ENCODE measurements around the gene LNX2.

The LNX2 gene

DNA sequence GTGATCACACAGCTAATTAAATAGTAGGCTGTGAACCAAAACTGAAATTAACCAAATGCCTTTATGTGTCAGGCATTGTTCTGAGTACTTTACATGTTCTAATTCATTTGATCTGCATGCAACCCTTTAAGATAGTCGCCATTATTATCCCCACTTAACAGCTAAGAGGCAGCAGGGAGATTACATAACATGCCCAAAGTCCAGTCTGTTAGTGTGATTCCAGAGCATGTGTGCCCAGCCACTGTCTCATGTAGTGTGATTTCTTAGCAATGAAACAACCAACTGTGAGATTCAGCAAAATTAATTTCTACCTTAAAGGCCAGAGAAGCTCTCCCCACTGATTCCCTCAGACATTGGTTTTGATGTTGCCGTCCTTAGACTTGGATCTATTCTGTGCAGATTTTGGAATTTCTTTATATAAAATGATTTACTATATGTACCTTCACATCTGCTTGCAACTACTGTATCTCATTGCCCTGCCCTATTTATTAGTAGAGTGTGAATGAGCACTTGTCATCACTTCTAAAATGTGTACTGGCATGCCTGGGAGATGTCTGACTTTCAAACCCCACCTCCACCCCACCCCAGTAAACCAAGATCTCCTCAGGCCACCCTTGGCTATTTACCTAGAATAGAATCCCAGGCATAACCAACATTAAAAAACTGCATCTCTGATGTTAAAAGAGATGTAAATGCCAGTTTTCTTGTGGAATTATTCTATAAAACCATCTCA lies 42.6 kb upstream of the LNX2 start:
- no peak overlapping the region for H3K4me2 ChIP-seq (ENCODE audit: low read depth, low read length, poor library complexity, severe bottlenecking)
- H3K4me1 ChIP-seq (ENCODE audit: insufficient read depth, low read length, poor library complexity, severe bottlenecking): no peaks in the 10 kb centered on the region
- H3K9me2 ChIP-seq (replicated peaks; ENCODE audit: low read depth, low read length): no peaks in the 10 kb centered on the region
- no peaks in the 10 kb centered on the region for H4K20me1 ChIP-seq (ENCODE audit: insufficient read depth, low read length, poor library complexity, severe bottlenecking)
- H3K79me2 ChIP-seq (ENCODE audit: insufficient read depth, low read length): no peaks in the 10 kb centered on the region; the same call in 1 of the 2 replicates
- no peak overlapping the region for H2AFZ ChIP-seq (ENCODE audit: low read length)
- no peaks in the 10 kb centered on the region for H3F3A ChIP-seq (ENCODE audit: low read depth)
- no peak overlapping the region for H3K9ac ChIP-seq (ENCODE audit: low read depth, low read length, poor library complexity, severe bottlenecking)
- no peaks in the 10 kb centered on the region for H3K9me3 ChIP-seq (ENCODE audit: insufficient read depth, low read depth, low read length)
- no peak for TF ChIP-seq EZH2phosphoT487 (IDR thresholded peaks at IDR 0.05; ENCODE audit: borderline replicate concordance)
- TF ChIP-seq, protein P1, sequence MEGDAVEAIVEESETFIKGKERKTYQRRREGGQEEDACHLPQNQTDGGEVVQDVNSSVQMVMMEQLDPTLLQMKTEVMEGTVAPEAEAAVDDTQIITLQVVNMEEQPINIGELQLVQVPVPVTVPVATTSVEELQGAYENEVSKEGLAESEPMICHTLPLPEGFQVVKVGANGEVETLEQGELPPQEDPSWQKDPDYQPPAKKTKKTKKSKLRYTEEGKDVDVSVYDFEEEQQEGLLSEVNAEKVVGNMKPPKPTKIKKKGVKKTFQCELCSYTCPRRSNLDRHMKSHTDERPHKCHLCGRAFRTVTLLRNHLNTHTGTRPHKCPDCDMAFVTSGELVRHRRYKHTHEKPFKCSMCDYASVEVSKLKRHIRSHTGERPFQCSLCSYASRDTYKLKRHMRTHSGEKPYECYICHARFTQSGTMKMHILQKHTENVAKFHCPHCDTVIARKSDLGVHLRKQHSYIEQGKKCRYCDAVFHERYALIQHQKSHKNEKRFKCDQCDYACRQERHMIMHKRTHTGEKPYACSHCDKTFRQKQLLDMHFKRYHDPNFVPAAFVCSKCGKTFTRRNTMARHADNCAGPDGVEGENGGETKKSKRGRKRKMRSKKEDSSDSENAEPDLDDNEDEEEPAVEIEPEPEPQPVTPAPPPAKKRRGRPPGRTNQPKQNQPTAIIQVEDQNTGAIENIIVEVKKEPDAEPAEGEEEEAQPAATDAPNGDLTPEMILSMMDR (conservative IDR thresholded peaks at IDR 0.05; ENCODE audit: low read length): no peak
- H3K4me3 ChIP-seq (ENCODE audit: low read length, poor library complexity, severe bottlenecking): no peak overlapping the region
- H3K36me3 ChIP-seq (ENCODE audit: insufficient read depth, low read length): peaks cover 14% of the 10 kb centered on the region; the same call in 1 of the 2 replicates
- no peaks in the 10 kb centered on the region for H3K27me3 ChIP-seq (ENCODE audit: insufficient read depth, low read length, poor library complexity, severe bottlenecking)

DNA sequence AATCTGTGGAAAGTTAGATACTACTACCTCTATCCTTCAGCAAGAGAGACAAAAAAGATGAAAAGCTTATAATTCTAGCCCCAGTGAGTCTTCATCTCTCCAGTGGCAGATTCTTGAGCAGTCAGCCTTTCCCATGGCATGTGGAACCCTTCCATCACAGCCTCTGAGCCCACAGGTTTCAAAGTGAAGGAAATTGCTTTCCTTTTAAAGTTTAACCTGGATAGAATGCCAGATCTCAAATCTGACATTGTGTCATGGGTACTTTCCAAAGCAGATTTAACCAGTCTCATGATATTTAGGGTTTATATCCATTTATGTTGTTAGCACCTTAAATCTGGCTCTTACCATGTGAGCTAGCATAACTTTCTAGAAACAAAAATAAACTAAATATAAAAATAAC lies 40.7 kb upstream of the LNX2 start:
- H3K9me3 ChIP-seq (ENCODE audit: insufficient read depth, low read depth, low read length): no peaks in the 10 kb centered on the region
- no peak overlapping the region for H3K4me3 ChIP-seq (ENCODE audit: low read length, poor library complexity, severe bottlenecking)
- H3K79me2 ChIP-seq (ENCODE audit: insufficient read depth, low read length): no peaks in the 10 kb centered on the region; the same call in 1 of the 2 replicates
- H3F3A ChIP-seq (ENCODE audit: low read depth): no peaks in the 10 kb centered on the region
- H3K4me2 ChIP-seq (ENCODE audit: low read depth, low read length, poor library complexity, severe bottlenecking): no peak overlapping the region
- H4K20me1 ChIP-seq (ENCODE audit: insufficient read depth, low read length, poor library complexity, severe bottlenecking): no peaks in the 10 kb centered on the region
- H3K27me3 ChIP-seq (ENCODE audit: insufficient read depth, low read length, poor library complexity, severe bottlenecking): no peaks in the 10 kb centered on the region
- no peaks in the 10 kb centered on the region for H3K4me1 ChIP-seq (ENCODE audit: insufficient read depth, low read length, poor library complexity, severe bottlenecking)
- TF ChIP-seq EZH2phosphoT487 (IDR thresholded peaks at IDR 0.05; ENCODE audit: borderline replicate concordance): no peak
- TF ChIP-seq, protein P1 (conservative IDR thresholded peaks at IDR 0.05; ENCODE audit: low read length): no peak
- H2AFZ ChIP-seq (ENCODE audit: low read length): no peak overlapping the region
- H3K9me2 ChIP-seq (replicated peaks; ENCODE audit: low read depth, low read length): no peaks in the 10 kb centered on the region
- H3K36me3 ChIP-seq (ENCODE audit: insufficient read depth, low read length): peaks cover 7% of the 10 kb centered on the region; the same call in 1 of the 2 replicates
- no peak overlapping the region for H3K9ac ChIP-seq (ENCODE audit: low read depth, low read length, poor library complexity, severe bottlenecking)

DNA sequence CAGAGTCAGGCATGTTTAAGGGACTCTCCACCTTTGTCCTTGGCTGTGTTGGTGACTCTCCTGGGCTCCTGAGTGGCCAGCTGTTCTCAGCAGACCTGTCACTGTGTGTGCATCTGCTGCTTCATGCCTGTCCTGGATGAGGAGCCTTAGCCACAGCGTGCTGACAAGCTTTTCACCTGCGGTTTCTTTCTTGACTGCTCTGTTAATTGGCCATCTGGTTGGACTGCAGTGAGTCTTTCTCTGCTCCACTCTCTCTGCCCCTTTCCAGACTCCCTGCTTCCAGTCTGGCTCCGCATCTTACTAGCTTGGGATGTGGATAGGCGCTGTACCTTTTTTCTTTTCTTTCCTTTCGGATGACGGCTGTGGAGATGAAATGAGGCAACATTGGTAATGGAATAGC lies 40.2 kb upstream of the LNX2 start:
- H3K9me3 ChIP-seq (ENCODE audit: insufficient read depth, low read depth, low read length): no peaks in the 10 kb centered on the region
- no peaks in the 10 kb centered on the region for H3K27me3 ChIP-seq (ENCODE audit: insufficient read depth, low read length, poor library complexity, severe bottlenecking)
- H3K9me2 ChIP-seq (replicated peaks; ENCODE audit: low read depth, low read length): no peaks in the 10 kb centered on the region
- TF ChIP-seq, protein P1 (conservative IDR thresholded peaks at IDR 0.05; ENCODE audit: low read length): no peak
- TF ChIP-seq EZH2phosphoT487 (IDR thresholded peaks at IDR 0.05; ENCODE audit: borderline replicate concordance): no peak
- H3K4me1 ChIP-seq (ENCODE audit: insufficient read depth, low read length, poor library complexity, severe bottlenecking): no peaks in the 10 kb centered on the region
- no peaks in the 10 kb centered on the region; the same call in 1 of the 2 replicates for H3K79me2 ChIP-seq (ENCODE audit: insufficient read depth, low read length)
- H2AFZ ChIP-seq (ENCODE audit: low read length): no peak overlapping the region
- H3K4me2 ChIP-seq (ENCODE audit: low read depth, low read length, poor library complexity, severe bottlenecking): no peak overlapping the region
- H4K20me1 ChIP-seq (ENCODE audit: insufficient read depth, low read length, poor library complexity, severe bottlenecking): no peaks in the 10 kb centered on the region
- H3K4me3 ChIP-seq (ENCODE audit: low read length, poor library complexity, severe bottlenecking): no peak overlapping the region
- peaks cover 4% of the 10 kb centered on the region; the same call in 1 of the 2 replicates for H3K36me3 ChIP-seq (ENCODE audit: insufficient read depth, low read length)
- no peaks in the 10 kb centered on the region for H3F3A ChIP-seq (ENCODE audit: low read depth)
- H3K9ac ChIP-seq (ENCODE audit: low read depth, low read length, poor library complexity, severe bottlenecking): no peak overlapping the region

Data from Loucy (cell line).